SK-N-SH (cell line): Measurements from ENCODE around the gene OSBPL2. TPM values are rescaled to one million over a fixed set of nuclear protein-coding genes. Genes with fewer than 3 reads are reported as not detected.

ENCODE experiments used
- CTCF ChIA-PET: fragments of 300-600, 350-600 bp; formaldehyde crosslinking; extraction: SDS; loops from one replicate; lab custom pipeline; 2021; lab: Yijun Ruan, JAX
- POLR2A ChIA-PET: fragments of 350-600 bp; sonication (Branson Sonifier 250); formaldehyde crosslinking; extraction: SDS; loops from one replicate; lab custom pipeline; 2020; ENCODE audit warnings: antibody characterized with exemption, inconsistent platforms; lab: Yijun Ruan, JAX
- DNase-seq: peaks from one replicate; pipeline ENCODE4 v3.0.0; 2012
- H2AFZ ChIP-seq: fragments of 200-600 bp; sonication (generic); 2 replicates; pipeline ENCODE4 v1.8.1; 2016; ENCODE audit warnings: antibody characterized with exemption, mild to moderate bottlenecking, low read depth
- H3F3A ChIP-seq: fragments of 200-600 bp; sonication (generic); replicated peaks from 2 replicates; pipeline ENCODE3; 2016; ENCODE audit warnings: antibody characterized with exemption, mild to moderate bottlenecking; ENCODE audit not compliant: insufficient read depth
- H3K27ac ChIP-seq, 2 experiments: fragments of 200-500 bp in 1 of 2; fragments of 200-600 bp in 1 of 2; sonication (Bioruptor generic) in 1 of 2; sonication (generic), shearing (Covaris generic) in 1 of 2; 2 replicates each; pipeline versions ENCODE4 v1.5.1 to v1.6.1; 2014 to 2016; ENCODE audit warnings: low read depth in 2 of 2, inconsistent platforms in 1 of 2, low read length in 1 of 2, mild to moderate bottlenecking in 1 of 2, mixed read lengths in 1 of 2
- H3K27me3 ChIP-seq: fragments of 200-600 bp; sonication (generic), shearing (Covaris generic); 2 replicates; pipeline ENCODE4 v1.6.1; 2016; ENCODE audit warnings: mixed run types; ENCODE audit not compliant: insufficient read depth
- H3K36me3 ChIP-seq, 2 experiments: fragments of 200-500 bp in 1 of 2; fragments of 200-600 bp in 1 of 2; sonication (Bioruptor generic) in 1 of 2; sonication (generic) in 1 of 2; replicated peaks in 1 of 2; 2 replicates each; pipeline versions ENCODE3 to v1.5.1; 2014 to 2016; ENCODE audit warnings: low read length in 1 of 2, mild to moderate bottlenecking in 1 of 2; ENCODE audit not compliant: insufficient read depth in 2 of 2, control insufficient read depth in 1 of 2
- H3K4me1 ChIP-seq, 2 experiments: fragments of 200-500 bp in 1 of 2; fragments of 200-600 bp in 1 of 2; sonication (Bioruptor generic) in 1 of 2; sonication (generic), shearing (Covaris generic) in 1 of 2; 2 replicates each; pipeline versions ENCODE4 v1.5.1 to v1.6.1; 2014 to 2016; ENCODE audit warnings: low read depth in 1 of 2, low read length in 1 of 2, mixed run types in 1 of 2; ENCODE audit not compliant: insufficient read depth in 2 of 2, control insufficient read depth in 1 of 2
- H3K4me2 ChIP-seq: fragments of 200-600 bp; sonication (generic), shearing (Covaris generic); 2 replicates; pipeline ENCODE4 v1.6.1; 2017; ENCODE audit warnings: mixed run types
- H3K4me3 ChIP-seq, 2 experiments: fragments of 200-500 bp in 1 of 2; fragments of 200-600 bp in 1 of 2; sonication (Bioruptor generic) in 1 of 2; sonication (generic), shearing (Covaris generic) in 1 of 2; 2 replicates each; pipeline versions ENCODE4 v1.5.1 to v1.8.1; 2014 to 2016; ENCODE audit warnings: low read depth in 2 of 2, inconsistent platforms in 1 of 2, low read length in 1 of 2, mild to moderate bottlenecking in 1 of 2, mixed read lengths in 1 of 2, moderate library complexity in 1 of 2
- H3K79me2 ChIP-seq: fragments of 200-600 bp; sonication (generic); 2 replicates; pipeline ENCODE4 v1.8.1; 2017; ENCODE audit warnings: mild to moderate bottlenecking; ENCODE audit not compliant: insufficient read depth
- H3K9ac ChIP-seq: fragments of 200-600 bp; sonication (generic); 2 replicates; pipeline ENCODE4 v1.6.1; 2017; ENCODE audit warnings: mixed run types
- H3K9me2 ChIP-seq: fragments of 200-600 bp; sonication (generic); 2 replicates; pipeline ENCODE4 v1.6.1; 2017; ENCODE audit warnings: mixed run types
- H3K9me3 ChIP-seq: fragments of 200-600 bp; sonication (generic); 2 replicates; pipeline ENCODE4 v1.6.1; 2017; ENCODE audit warnings: mixed run types, mild to moderate bottlenecking, moderate library complexity
- H4K20me1 ChIP-seq: fragments of 200-600 bp; sonication (generic); 2 replicates; pipeline ENCODE4 v1.6.1; 2017; ENCODE audit warnings: mild to moderate bottlenecking, mixed run types; ENCODE audit not compliant: insufficient read depth
- ELF1 ChIP-seq: IDR thresholded peaks from 2 replicates; pipeline ENCODE4 v1.4.0; 2012
- EP300 ChIP-seq, 2 experiments: IDR thresholded peaks; 2 replicates each; pipeline versions ENCODE4 v1.4.0 to v1.6.1; 2012; ENCODE audit warnings: borderline replicate concordance in 1 of 2, low read depth in 1 of 2, low read length in 1 of 2
- EZH2phosphoT487 ChIP-seq: fragments of 200-600 bp; sonication (generic); IDR thresholded peaks from 2 replicates; pipeline ENCODE4 v1.6.1; 2017; ENCODE audit warnings: low read depth, mixed run types, mild to moderate bottlenecking, antibody characterized with exemption, moderate library complexity, borderline replicate concordance
- FOSL2 ChIP-seq: IDR thresholded peaks from 2 replicates; pipeline ENCODE4 v1.4.0; 2012; ENCODE audit warnings: low read depth, mild to moderate bottlenecking, moderate library complexity, borderline replicate concordance
- FOXM1 ChIP-seq: IDR thresholded peaks from 2 replicates; pipeline ENCODE4 v1.4.0; 2012; ENCODE audit warnings: low read depth, mild to moderate bottlenecking
- GABPA ChIP-seq: IDR thresholded peaks from 2 replicates; pipeline ENCODE4 v1.4.0; 2012; ENCODE audit warnings: low read depth, mild to moderate bottlenecking
- JUND ChIP-seq: IDR thresholded peaks from 2 replicates; pipeline ENCODE4 v1.4.0; 2012
- MEF2A ChIP-seq: IDR thresholded peaks from 2 replicates; pipeline ENCODE4 v1.4.0; 2012; ENCODE audit warnings: low read depth, borderline replicate concordance
- NRF1 ChIP-seq: IDR thresholded peaks from 2 replicates; pipeline ENCODE4 v1.6.1; 2012; ENCODE audit warnings: low read depth, mild to moderate bottlenecking, low read length
- POLR2AphosphoS5 ChIP-seq: IDR thresholded peaks from 2 replicates; pipeline ENCODE4 v1.6.1; 2012; ENCODE audit warnings: low read depth, low read length
- RAD21 ChIP-seq: IDR thresholded peaks from 2 replicates; pipeline ENCODE4 v1.6.1; 2012; ENCODE audit warnings: mild to moderate bottlenecking, low read length
- RCOR1 ChIP-seq: fragments of 150-350 bp; IDR thresholded peaks from 2 replicates; pipeline ENCODE4 v1.6.1; 2017; ENCODE audit warnings: antibody characterized with exemption, low read length
- RFX5 ChIP-seq: IDR thresholded peaks from 2 replicates; pipeline ENCODE4 v1.6.1; 2012; ENCODE audit warnings: mild to moderate bottlenecking, improper control_type of control experiment, low read length
- SIN3A ChIP-seq: IDR thresholded peaks from 2 replicates; pipeline ENCODE4 v1.6.1; 2012; ENCODE audit warnings: low read depth, mild to moderate bottlenecking, low read length, moderate library complexity, borderline replicate concordance
- SMC3 ChIP-seq: IDR thresholded peaks from 2 replicates; pipeline ENCODE4 v1.6.1; 2012; ENCODE audit warnings: low read depth, low read length, improper control_type of control experiment
- TAF1 ChIP-seq: IDR thresholded peaks from 2 replicates; pipeline ENCODE4 v1.6.1; 2012; ENCODE audit warnings: low read depth, mild to moderate bottlenecking, low read length, moderate library complexity, borderline replicate concordance
- TCF12 ChIP-seq: IDR thresholded peaks from 2 replicates; pipeline ENCODE4 v1.4.0; 2012
- TEAD4 ChIP-seq: IDR thresholded peaks from 2 replicates; pipeline ENCODE4 v1.4.0; 2012; ENCODE audit warnings: mild to moderate bottlenecking, borderline replicate concordance; ENCODE audit not compliant: insufficient read depth
- YY1 ChIP-seq: IDR thresholded peaks from 2 replicates; pipeline ENCODE4 v1.4.0; 2012; ENCODE audit warnings: low read depth, mild to moderate bottlenecking
- WGBS: methylation state at CpG from one replicate; pipeline ENCODE4 v1.1.6; 2017; ENCODE audit warnings: low lambda C conversion rate; 5-methylcytosine and 5-hydroxymethylcytosine counted together
- polyA plus RNA-seq, 3 experiments: library from polyadenylated mRNA; depleted of rRNA; stranded (reverse); fragments of >200 nt; gene quantifications; 2 replicates each; pipeline ENCODE4 v1.2.3, GENCODE V29; 2012
- TF ChIP-seq, protein P1 (sequence below): fragments of 150-350 bp; IDR thresholded peaks from 2 replicates; pipeline ENCODE4 v1.6.1; 2016; ENCODE audit warnings: mild to moderate bottlenecking, low read depth, low read length
- TF ChIP-seq, protein P2 (sequence below): IDR thresholded peaks from 2 replicates; pipeline ENCODE4 v1.4.0; 2012; ENCODE audit warnings: low read depth, borderline replicate concordance
- TF ChIP-seq, protein P3 (sequence below): IDR thresholded peaks from 2 replicates; pipeline ENCODE4 v1.4.0; 2012; ENCODE audit warnings: low read depth, borderline replicate concordance
- TF ChIP-seq, protein P4 (sequence below): IDR thresholded peaks from 2 replicates; pipeline ENCODE4 v1.4.0; 2012; ENCODE audit warnings: low read depth

Gene OSBPL2
- polyA plus RNA-seq, 1 of the 3 experiments (the other 2 are of a cell fraction), result 17.7 TPM

DNA sequence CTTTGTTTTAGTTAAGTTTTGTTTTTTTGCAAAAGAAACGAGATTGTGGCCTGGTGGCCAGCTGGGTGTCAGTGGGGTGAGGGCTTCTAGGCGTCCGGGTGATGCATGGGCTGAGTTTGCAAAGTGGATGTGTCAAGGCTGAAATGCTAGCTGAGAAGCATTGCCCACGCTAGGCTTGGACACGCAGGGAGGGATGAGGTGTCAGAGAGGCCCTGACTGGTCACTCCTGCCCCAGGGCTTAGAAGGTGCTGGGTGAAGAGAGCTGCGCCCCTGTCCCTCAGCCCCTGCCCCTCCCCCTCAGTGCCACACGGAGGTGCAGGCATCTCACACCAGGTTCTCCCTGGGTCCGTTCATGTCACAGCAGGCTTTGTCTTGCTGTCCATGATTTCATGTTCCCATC, 8.1 kb downstream of the OSBPL2 start (continued):
- no peak for TF ChIP-seq ELF1

DNA sequence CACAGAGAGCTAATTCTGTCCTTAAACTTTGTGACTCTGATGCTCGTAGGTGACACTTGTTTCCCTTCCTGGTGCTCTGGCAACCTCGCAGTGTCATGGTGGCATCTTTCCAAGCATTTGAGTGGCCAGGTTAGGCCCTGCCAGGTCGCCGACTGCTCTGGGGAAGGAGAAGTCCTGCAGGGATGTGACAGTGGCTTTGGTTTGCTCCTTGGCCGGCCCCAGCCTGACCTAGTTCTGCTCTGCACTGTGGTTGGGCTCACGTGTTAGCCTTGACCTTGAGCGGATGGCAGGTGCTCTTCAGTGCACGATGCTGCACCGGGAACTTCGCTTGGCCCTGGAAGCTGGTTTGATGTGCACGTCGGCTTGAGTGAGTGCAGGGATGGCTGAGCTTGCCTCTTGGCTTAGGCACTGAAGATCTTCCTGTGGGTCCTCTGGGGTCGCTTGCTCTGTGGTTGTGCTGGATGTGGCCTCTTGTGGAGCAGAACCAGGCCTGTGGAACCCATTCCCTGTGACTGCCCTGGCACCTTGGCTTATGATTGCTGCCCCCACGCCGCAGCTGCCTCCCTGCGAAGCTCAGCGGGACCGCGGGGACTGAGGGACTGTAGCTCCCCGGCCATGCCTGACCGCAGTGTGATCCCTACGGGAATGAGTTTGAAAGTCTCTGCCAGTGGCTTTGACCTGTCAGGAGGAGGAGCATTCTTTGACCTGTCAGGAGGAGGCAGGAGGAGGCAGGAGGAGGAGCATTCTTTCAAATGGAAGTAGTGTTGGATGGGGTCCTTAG, 8.7 kb downstream of the OSBPL2 start:
- WGBS, result 86% methylated on average over 11 of the region's 22 CpGs

DNA sequence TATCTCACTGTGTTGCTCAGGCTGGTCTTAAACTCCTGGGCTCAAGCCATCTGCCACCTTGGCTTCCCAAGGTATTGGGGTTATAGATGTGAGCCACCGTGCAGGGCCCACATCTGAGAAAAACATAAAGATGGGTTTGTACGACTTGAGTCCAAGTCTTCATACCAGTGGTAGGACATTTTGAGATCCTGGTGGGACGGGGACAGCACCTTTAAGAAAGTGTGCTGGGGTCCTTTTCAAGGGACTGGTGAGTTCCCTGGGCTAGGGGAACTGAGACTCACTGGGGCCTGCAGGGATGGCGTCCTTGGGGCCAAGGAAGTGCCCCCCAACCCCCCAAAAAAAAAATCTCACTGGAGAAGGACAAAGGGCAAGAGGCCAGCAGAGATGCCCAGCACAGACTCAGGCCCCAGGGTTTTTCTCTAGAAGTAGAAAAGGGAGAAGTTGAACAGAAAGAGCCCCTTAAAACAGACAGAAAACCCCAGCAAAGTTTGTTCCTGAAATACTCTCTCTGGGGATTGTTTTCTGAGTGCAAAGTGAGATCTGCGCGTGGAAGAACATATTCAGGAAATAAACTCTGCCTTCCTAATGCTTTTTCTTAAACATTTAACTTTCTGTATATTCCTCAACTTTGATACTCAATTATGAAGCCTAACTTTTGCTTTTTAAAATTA, 10.7 kb downstream of the OSBPL2 start:
- H3K27me3 ChIP-seq, result no peaks in the 10 kb centered on the region
- H3K4me2 ChIP-seq, result no peak overlapping the region
- H3K27ac ChIP-seq, result no peak overlapping the region
- H3K9ac ChIP-seq, result no peak overlapping the region
- H2AFZ ChIP-seq, result no peak overlapping the region
- 91% methylated on average over 6 of the region's 6 CpGs for WGBS
- peaks cover 79% of the 10 kb centered on the region for H3K79me2 ChIP-seq
- H3K4me3 ChIP-seq, result no peak overlapping the region
- ChIA-PET CTCF (no interaction called here), POLR2A (interaction anchor here (0.8 kb wide), 1 partner anchor 9 kb away, joined by 3 read pairs; no protein-coding TSS in a partner anchor)
- H4K20me1 ChIP-seq, result peaks cover 87% of the 10 kb centered on the region
- no peaks in the 10 kb centered on the region for H3K9me3 ChIP-seq
- H3K4me1 ChIP-seq, result no peaks in the 10 kb centered on the region; a peak in 1 of 4 replicates
- TF ChIP-seq YY1 (no peak), GABPA (no peak), NRF1 (no peak), TCF12 (no peak), RFX5 (no peak), FOXM1 (no peak), TAF1 (no peak), SIN3A (no peak), EP300 (IDR thresholded peaks at IDR 0.05; ENCODE audit: borderline replicate concordance in 1 of 2, low read depth in 1 of 2, low read length in 1 of 2) (no peak), ELF1 (no peak), FOSL2 (no peak), JUND (no peak), EZH2phosphoT487 (no peak), RCOR1 (no peak), TEAD4 (no peak), POLR2AphosphoS5 (no peak)
- TF ChIP-seq, protein P1, sequence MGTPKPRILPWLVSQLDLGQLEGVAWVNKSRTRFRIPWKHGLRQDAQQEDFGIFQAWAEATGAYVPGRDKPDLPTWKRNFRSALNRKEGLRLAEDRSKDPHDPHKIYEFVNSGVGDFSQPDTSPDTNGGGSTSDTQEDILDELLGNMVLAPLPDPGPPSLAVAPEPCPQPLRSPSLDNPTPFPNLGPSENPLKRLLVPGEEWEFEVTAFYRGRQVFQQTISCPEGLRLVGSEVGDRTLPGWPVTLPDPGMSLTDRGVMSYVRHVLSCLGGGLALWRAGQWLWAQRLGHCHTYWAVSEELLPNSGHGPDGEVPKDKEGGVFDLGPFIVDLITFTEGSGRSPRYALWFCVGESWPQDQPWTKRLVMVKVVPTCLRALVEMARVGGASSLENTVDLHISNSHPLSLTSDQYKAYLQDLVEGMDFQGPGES, result no peak
- TF ChIP-seq, protein P2, sequence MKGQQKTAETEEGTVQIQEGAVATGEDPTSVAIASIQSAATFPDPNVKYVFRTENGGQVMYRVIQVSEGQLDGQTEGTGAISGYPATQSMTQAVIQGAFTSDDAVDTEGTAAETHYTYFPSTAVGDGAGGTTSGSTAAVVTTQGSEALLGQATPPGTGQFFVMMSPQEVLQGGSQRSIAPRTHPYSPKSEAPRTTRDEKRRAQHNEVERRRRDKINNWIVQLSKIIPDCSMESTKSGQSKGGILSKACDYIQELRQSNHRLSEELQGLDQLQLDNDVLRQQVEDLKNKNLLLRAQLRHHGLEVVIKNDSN, result no peak
- TF ChIP-seq, protein P3, sequence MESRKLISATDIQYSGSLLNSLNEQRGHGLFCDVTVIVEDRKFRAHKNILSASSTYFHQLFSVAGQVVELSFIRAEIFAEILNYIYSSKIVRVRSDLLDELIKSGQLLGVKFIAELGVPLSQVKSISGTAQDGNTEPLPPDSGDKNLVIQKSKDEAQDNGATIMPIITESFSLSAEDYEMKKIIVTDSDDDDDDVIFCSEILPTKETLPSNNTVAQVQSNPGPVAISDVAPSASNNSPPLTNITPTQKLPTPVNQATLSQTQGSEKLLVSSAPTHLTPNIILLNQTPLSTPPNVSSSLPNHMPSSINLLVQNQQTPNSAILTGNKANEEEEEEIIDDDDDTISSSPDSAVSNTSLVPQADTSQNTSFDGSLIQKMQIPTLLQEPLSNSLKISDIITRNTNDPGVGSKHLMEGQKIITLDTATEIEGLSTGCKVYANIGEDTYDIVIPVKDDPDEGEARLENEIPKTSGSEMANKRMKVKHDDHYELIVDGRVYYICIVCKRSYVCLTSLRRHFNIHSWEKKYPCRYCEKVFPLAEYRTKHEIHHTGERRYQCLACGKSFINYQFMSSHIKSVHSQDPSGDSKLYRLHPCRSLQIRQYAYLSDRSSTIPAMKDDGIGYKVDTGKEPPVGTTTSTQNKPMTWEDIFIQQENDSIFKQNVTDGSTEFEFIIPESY, result no peak
- TF ChIP-seq, protein P4, sequence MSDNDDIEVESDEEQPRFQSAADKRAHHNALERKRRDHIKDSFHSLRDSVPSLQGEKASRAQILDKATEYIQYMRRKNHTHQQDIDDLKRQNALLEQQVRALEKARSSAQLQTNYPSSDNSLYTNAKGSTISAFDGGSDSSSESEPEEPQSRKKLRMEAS, result no peak
- DNase-seq, result no peak
- H3K9me2 ChIP-seq, result no peaks in the 10 kb centered on the region
- peaks cover 0 to 3% of the 10 kb centered on the region in 2 experiments for H3K36me3 ChIP-seq
- no peaks in the 10 kb centered on the region for H3F3A ChIP-seq

More for the DNA sequence above, 8.7 kb downstream of the OSBPL2 start:
- Histone ChIP-seq H3K27me3 (no peaks in the 10 kb centered on the region), H3K27ac (no peak overlapping the region), H3K9me3 (no peaks in the 10 kb centered on the region), H3K9me2 (no peaks in the 10 kb centered on the region), H2AFZ (no peak overlapping the region), H3K9ac (no peak overlapping the region), H3K4me2 (no peak overlapping the region), H3K36me3 (peaks cover 0 to 14% of the 10 kb centered on the region in 2 experiments), H4K20me1 (peaks cover 87% of the 10 kb centered on the region), H3K4me3 (no peak overlapping the region), H3K79me2 (peaks cover 82% of the 10 kb centered on the region), H3K4me1 (no peaks in the 10 kb centered on the region; a peak in 1 of 4 replicates), H3F3A (no peaks in the 10 kb centered on the region)
- CTCF ChIA-PET, result interaction anchor here (1.2 to 1.5 kb wide), 2 partner anchors 14 to 42 kb away, joined by 3 to 4 read pairs; no protein-coding TSS in a partner anchor
- POLR2A ChIA-PET, result no interaction called here
- TF ChIP-seq MEF2A, result no peak
- no peak for TF ChIP-seq SMC3
- TF ChIP-seq RFX5, result no peak
- no peak for TF ChIP-seq TCF12
- TF ChIP-seq RAD21, result no peak
- DNase-seq, result no peak
